SK-N-MC (cell line): ENCODE results near the gene ZNF620.

Experiments used
- EZH2 ChIP-seq: fragments of 200-600 bp; sonication (generic); IDR thresholded peaks from one replicate; pipeline ENCODE4 v1.6.1; 2017; ENCODE audit warnings: antibody characterized with exemption
- FOXP2 ChIP-seq: optimal IDR thresholded peaks from 2 replicates; pipeline ENCODE3; 2011; ENCODE audit warnings: mild to moderate bottlenecking, moderate library complexity; ENCODE audit not compliant: insufficient read depth; ENCODE audit errors: extremely low read length, control extremely low read depth
- POLR2AphosphoS5 ChIP-seq: IDR thresholded peaks from 2 replicates; pipeline ENCODE4 v1.6.1; 2012; ENCODE audit warnings: mild to moderate bottlenecking, low read depth, low read length, borderline replicate concordance

DNA sequence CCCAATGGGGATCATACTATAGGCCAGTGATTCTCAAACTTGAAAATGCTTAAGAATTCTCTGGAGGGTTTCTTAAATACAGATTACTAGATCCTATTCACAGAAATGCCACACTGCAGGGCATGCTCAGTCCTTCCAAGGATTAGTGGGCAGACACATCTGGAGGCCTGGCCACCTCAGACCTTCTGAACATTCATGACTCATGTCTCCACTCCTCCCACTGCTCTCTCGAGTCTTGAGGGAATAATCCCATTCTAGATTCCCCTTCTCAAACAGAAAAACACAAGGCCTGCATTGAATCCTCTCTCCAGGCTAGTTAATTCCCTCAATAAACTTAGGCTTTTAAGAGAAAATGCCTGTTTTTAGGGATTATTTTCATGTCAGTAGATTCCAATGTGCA is 41.0 kb downstream of the ZNF620 start:
- TF ChIP-seq EZH2 (no peak), POLR2AphosphoS5 (no peak), FOXP2 (no peak)
